Gastrocnemius medialis (tissue), 4 donors: ENCODE results near the gene DYNLRB1.

Experiments used
- CTCF ChIP-seq, 5 experiments: fragments of 450-650 bp in 3 of 5; fragments of 200-600 bp in 2 of 5; sonication (generic) in 2 of 5; IDR thresholded peaks in 4 of 5; conservative IDR thresholded peaks in 1 of 5; 1 replicate in 4 of 5; 2 replicates in 1 of 5; pipeline ENCODE4 v1.5.1; 2016 to 2019; ENCODE audit warnings: antibody characterized with exemption in 5 of 5, mild to moderate bottlenecking in 3 of 5, moderate library complexity in 3 of 5
- POLR2A ChIP-seq, 2 donors: fragments of 450-650 bp; IDR thresholded peaks; one replicate each; pipeline ENCODE4 v1.6.1; 2017; ENCODE audit warnings: antibody characterized with exemption in 2 of 2, mild to moderate bottlenecking in 2 of 2, moderate library complexity in 2 of 2

DNA sequence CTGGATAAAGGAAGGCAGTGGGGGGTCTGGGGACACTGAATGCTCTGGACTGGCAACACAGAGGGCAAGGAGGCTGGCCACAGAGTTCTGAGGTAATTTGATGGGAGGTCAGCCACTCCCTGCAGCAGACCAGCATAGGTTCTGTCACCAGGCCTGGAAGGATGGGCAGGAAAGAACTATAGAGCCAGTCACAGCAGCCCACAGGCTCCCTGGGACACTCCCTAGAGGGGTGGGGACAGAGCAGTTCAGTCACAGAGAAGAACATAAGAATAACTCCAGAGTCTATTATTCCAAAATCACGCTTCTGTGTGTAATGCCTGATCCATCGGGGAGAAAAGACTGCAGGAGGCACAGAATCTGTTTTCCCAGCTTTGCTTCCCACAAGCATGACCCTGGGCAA lies 19.6 kb downstream of the DYNLRB1 start:
- TF ChIP-seq CTCF (IDR thresholded peaks at IDR 0.05 in 4 of 5, conservative IDR thresholded peaks at IDR 0.05 in 1 of 5) (no peak), POLR2A (IDR thresholded peaks at IDR 0.05) (no peak)
